ENCODE data around the gene ACTG2. TPM values are rescaled to one million over a fixed set of nuclear protein-coding genes. Genes with fewer than 3 reads are reported as not detected.

Gene ACTG2
- total RNA-seq, 4 donors from 2014 or later, result 9.4 to 43.5 (median 20.7) TPM

DNA sequence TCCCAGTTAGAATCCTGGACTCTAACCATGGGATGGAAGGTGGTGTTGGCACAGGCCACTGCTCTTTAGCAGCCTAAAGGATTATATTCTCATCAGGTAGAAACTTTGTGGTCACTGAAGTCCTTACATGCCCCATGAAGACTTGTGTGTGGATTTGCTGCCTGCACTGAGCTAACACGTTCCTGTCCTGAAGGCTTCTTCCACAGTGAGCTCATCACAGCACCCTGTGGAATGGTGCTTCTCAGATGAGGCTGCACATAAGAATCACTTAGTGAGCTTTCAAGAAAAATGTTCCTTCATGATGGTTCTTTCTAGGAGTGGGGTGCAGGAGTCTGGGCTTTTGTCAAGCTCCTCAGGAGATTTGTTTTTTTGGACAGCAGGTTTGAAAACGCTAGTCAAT lies 37.3 kb upstream of the ACTG2 start:
- DNase-seq (ENCODE audit: low spot score in 2 of 2), result no peak
- peaks cover 89% of the 10 kb centered on the region for H3K36me3 ChIP-seq
- H3K4me1 ChIP-seq, result no peaks in the 10 kb centered on the region
- no peaks in the 10 kb centered on the region for H3K9me3 ChIP-seq
- H3K27me3 ChIP-seq, result no peaks in the 10 kb centered on the region
- H3K4me3 ChIP-seq, result no peak overlapping the region
- H3K27ac ChIP-seq, result no peak overlapping the region
- TF ChIP-seq POLR2AphosphoS5 (IDR thresholded peaks at IDR 0.05) (no peak), EP300 (IDR thresholded peaks at IDR 0.05) (no peak), POLR2A (IDR thresholded peaks at IDR 0.05) (no peak)
- TF ChIP-seq, protein P1, sequence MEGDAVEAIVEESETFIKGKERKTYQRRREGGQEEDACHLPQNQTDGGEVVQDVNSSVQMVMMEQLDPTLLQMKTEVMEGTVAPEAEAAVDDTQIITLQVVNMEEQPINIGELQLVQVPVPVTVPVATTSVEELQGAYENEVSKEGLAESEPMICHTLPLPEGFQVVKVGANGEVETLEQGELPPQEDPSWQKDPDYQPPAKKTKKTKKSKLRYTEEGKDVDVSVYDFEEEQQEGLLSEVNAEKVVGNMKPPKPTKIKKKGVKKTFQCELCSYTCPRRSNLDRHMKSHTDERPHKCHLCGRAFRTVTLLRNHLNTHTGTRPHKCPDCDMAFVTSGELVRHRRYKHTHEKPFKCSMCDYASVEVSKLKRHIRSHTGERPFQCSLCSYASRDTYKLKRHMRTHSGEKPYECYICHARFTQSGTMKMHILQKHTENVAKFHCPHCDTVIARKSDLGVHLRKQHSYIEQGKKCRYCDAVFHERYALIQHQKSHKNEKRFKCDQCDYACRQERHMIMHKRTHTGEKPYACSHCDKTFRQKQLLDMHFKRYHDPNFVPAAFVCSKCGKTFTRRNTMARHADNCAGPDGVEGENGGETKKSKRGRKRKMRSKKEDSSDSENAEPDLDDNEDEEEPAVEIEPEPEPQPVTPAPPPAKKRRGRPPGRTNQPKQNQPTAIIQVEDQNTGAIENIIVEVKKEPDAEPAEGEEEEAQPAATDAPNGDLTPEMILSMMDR (IDR thresholded peaks at IDR 0.05), result no peak
- WGBS, result 95% methylated on average over 2 of the region's 2 CpGs

DNA sequence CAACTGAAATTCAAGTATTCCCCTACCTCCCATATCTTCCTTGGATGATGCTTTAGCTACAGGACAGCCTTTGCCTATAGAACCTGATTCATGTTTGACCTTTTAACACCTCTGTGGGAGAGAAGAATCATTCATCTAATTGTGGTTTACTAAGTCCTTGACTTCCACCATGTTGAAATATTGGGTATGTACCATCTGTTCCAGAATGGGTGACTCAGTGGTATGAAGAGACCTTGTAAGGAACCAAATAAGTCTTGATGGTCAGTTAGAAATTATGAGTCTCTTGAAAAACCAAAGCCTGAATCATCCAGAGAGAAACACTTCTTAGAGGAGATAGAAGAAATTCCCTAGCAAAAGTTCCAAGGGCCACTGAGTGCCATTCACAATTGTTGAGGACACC lies 36.6 kb upstream of the ACTG2 start:
- no peak overlapping the region for H3K4me3 ChIP-seq
- DNase-seq (ENCODE audit: low spot score in 2 of 2), result no peak
- no peaks in the 10 kb centered on the region for H3K27me3 ChIP-seq
- H3K4me1 ChIP-seq, result no peaks in the 10 kb centered on the region
- no peaks in the 10 kb centered on the region for H3K9me3 ChIP-seq
- no peak overlapping the region for H3K27ac ChIP-seq
- peaks cover 89% of the 10 kb centered on the region for H3K36me3 ChIP-seq
- TF ChIP-seq POLR2A (IDR thresholded peaks at IDR 0.05) (no peak), POLR2AphosphoS5 (IDR thresholded peaks at IDR 0.05) (no peak), EP300 (IDR thresholded peaks at IDR 0.05) (no peak)
- TF ChIP-seq, protein P1 (IDR thresholded peaks at IDR 0.05), result no peak

DNA sequence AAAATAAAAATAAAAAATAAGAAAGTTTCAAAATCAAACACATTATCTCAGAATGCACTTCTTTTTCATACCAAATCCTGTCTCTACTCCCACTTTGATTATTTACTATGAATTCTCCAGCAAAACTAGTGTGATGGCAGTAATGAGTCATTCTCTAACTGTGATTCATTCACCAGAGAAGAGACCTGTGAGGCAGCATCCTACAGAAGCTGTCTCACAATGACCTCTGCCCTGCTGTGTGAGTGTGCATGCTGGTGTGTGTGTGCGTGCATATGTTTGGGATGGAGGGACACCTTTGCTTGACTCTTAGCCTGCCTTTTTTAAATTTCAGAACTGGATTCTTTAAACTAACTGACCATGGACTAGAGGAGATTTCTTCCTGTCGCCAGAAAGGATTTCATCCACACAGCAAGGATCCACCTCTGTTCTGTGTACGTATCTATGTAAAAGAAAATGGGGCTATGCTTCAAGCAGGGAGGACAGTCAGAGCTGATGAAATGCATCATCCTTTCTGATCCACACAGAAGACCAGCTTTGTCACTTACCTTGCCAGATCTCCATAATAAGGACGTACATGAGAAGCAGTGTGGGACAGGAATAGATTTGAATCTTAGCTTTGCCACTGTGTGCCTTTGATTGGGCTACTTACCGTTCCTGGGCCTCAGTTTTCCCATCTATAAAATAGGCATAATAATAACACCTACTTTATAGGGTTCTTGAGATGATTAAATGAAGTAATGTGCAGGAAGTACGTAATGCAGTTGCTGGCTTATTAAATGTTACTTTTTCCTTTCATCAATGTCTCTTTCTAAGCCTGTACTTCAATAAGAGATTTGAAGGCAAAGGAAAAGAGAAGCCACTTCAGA lies 32.9 kb upstream of the ACTG2 start:
- no peaks in the 10 kb centered on the region for H3K4me1 ChIP-seq
- H3K27ac ChIP-seq, result no peak overlapping the region
- H3K9me3 ChIP-seq, result no peaks in the 10 kb centered on the region
- WGBS, result 94% methylated on average over 6 of the region's 6 CpGs
- no peak for DNase-seq (ENCODE audit: low spot score in 2 of 2)
- peaks cover 82% of the 10 kb centered on the region for H3K36me3 ChIP-seq
- no peaks in the 10 kb centered on the region for H3K27me3 ChIP-seq
- H3K4me3 ChIP-seq, result no peak overlapping the region
- TF ChIP-seq, protein P1 (IDR thresholded peaks at IDR 0.05), result no peak
- TF ChIP-seq EP300 (IDR thresholded peaks at IDR 0.05) (no peak), POLR2AphosphoS5 (IDR thresholded peaks at IDR 0.05) (no peak), POLR2A (IDR thresholded peaks at IDR 0.05) (no peak)

DNA sequence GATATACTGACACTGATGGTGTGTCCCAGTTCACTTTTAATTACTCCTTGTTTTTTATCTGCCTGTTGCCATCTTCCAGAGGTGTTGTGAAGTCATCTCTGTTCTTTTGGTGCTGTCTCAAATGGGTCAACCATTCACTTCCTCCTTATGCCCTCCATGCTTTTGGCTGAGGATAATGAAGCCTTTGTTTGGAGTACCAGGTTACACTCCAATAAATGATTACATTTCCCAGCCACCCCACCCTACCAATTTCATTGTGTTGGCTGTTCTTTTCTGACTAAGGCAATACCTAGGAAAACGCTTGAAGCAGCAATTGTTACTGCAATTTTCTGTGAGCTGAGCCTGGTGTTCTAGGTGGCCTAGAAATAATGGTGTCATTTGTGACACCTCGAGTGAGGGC lies 29.8 kb upstream of the ACTG2 start:
- DNase-seq (ENCODE audit: low spot score in 2 of 2), result no peak
- Histone ChIP-seq H3K27ac (no peak overlapping the region), H3K27me3 (no peaks in the 10 kb centered on the region), H3K9me3 (no peaks in the 10 kb centered on the region), H3K36me3 (peaks cover 75% of the 10 kb centered on the region), H3K4me3 (no peak overlapping the region), H3K4me1 (no peaks in the 10 kb centered on the region)
- 83% methylated on average over 2 of the region's 2 CpGs for WGBS
- no peak for TF ChIP-seq POLR2AphosphoS5 (IDR thresholded peaks at IDR 0.05)
- TF ChIP-seq, protein P1 (IDR thresholded peaks at IDR 0.05), result no peak
- no peak for TF ChIP-seq POLR2A (IDR thresholded peaks at IDR 0.05)
- TF ChIP-seq EP300 (IDR thresholded peaks at IDR 0.05), result no peak

DNA sequence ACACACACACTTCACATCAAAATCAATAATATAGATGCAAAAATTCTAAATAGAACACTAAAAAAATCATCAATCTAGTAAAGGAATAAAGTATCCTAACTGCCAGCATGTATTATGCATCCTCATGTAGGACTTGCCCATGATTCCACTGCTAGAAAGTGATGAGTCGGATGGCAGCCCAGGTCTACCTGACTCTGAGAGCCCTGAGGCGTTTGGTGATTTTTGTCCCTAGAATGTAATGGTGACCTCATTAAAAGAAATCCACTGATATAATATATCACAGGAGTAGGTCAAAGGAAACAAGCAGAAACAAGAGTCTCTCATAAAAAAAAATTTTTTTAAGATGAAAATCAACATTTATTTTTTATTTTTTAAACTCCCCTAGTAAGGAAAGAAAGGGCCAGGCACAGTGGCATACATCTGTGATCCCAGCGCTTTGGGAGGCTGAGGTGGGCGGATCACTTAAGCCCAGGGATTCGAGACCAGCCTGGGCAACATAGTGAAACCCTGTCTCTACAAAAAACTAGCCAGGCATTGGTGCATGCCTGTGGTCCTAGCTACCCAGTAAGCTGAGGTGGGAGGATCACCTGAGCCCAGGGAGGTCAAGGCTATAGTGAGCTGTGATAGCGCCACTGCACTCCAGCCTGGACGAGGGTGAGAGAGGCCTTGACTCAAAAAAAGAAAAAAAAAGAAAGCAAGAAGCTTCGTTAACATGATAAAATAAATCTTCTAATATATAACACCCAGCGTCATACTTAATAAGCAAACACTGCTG lies 24.4 kb upstream of the ACTG2 start:
- Histone ChIP-seq H3K4me3 (no peak overlapping the region), H3K36me3 (peaks cover 43% of the 10 kb centered on the region), H3K27ac (no peak overlapping the region), H3K4me1 (peaks cover 9% of the 10 kb centered on the region), H3K27me3 (no peaks in the 10 kb centered on the region), H3K9me3 (no peaks in the 10 kb centered on the region)
- WGBS, result 86% methylated on average over 9 of the region's 9 CpGs
- DNase-seq (ENCODE audit: low spot score in 2 of 2), result no peak
- TF ChIP-seq POLR2AphosphoS5 (IDR thresholded peaks at IDR 0.05) (no peak), POLR2A (IDR thresholded peaks at IDR 0.05) (no peak), EP300 (IDR thresholded peaks at IDR 0.05) (no peak)
- TF ChIP-seq, protein P1 (IDR thresholded peaks at IDR 0.05), result no peak
